ENCODE results near the gene KXD1. TPM values are rescaled to one million over a fixed set of nuclear protein-coding genes. Genes with fewer than 3 reads are reported as not detected.
"Not testable (repeated sequence)": the region's sequence is repeated elsewhere in the genome, so short reads cannot be mapped to it uniquely, and the experiment has no call there.

Gene KXD1, protein sequence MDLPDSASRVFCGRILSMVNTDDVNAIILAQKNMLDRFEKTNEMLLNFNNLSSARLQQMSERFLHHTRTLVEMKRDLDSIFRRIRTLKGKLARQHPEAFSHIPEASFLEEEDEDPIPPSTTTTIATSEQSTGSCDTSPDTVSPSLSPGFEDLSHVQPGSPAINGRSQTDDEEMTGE
- 77.3 TPM for polyA plus RNA-seq (ENCODE audit: insufficient read length)

DNA sequence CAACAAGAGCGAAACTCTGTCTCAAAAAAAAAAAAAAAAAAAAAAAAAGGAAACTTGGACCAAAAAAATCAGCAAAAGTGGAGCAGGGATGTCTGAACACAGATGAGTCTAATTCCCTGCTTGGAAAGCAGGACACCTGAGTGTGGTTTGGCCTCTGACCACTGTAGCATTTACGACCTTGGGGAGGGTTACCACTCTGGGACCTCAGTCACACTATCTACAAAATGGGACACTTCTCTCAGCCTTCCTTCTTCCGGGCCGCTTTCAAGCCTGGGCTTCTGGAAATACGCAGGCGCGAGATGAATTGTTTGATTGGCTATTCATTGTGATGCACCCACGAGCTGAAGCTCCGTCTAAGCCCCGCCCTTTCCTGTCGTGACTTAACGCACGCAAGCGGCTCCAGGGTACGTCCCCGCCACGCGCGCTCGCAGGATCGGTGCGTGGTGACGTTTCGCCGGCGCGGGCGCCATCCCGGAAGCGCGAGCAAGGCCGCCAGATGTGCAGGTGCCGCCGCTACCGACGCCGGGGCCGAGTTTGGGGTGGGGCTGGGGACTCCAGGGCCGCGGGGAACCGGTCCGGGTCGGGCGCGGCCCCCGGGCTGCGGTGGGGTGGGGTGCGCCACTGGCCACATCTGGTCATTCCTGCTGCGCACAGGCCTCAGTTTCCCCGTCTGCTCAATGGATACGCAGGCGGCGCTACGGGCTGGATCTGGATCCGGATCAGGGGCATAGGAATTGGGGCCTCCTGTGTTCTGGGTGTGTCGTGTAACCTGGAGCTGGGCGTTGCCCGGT is at the start of gene KXD1:
Gene KXD1 (plus strand): TSS at position 460 of the 791 bp plus-strand sequence. CDS start 4,187 bp downstream, outside the sequence.
- DNase-seq, result peak; percentile 97

DNA sequence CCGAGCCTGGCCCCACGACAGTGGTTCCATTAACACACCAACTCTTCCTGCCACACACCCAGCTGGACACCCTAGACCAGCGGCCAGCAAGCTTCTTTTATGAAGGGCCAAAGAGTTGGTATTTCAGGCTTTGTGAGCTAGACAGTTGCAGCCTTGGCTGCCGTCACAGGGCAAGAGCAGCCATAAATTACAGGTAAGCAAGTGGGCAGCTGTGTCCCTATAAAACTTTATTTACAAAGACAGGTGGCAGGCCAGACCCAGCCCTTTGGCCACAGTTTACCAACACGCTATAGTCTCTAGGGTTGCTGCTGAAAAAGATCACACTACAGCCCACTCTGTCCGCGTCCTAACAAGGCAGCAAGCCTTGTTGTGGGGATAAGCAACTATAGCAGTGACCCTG is 49.1 kb upstream of the KXD1 start:
- DNase-seq, result no peak

DNA sequence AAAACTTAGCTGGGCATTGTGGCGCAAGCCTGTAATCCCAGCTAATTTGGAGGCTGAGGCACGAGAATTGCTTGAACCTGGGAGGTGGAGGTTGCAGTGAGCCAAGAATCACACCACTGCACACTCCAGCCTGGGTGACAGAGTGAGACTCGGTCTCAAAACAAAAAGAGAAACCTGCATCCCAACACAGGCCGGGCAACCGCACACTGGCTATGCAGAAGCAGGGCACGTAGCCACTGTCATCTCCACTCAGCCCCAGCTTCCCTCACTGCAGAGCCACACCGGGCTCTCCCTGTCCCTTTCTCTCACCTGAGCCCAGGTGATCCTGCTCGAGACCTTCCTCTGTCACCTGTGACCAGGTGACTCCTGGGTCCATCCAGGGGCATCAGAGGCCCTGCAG is 47.5 kb upstream of the KXD1 start:
- DNase-seq, result no peak

DNA sequence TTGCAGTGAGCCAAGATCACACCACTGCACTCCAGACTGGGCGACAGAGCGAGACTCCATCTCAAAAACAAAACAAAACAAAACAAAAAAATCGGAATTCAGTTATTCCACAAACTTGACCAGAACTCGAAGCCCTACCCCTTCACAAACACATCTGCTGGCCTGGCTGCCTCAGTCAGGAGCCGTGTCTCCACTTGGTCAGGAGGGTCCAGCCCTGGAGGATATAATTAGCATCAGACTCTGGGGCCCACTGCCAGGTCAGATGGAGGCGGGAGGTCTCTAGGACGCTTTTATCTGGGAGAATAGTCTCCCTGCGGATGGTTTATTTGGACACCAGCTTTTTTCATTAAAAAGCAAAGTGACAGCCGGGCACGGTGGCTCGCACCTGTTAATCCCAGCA is 43.8 kb upstream of the KXD1 start:
- DNase-seq, result no peak

DNA sequence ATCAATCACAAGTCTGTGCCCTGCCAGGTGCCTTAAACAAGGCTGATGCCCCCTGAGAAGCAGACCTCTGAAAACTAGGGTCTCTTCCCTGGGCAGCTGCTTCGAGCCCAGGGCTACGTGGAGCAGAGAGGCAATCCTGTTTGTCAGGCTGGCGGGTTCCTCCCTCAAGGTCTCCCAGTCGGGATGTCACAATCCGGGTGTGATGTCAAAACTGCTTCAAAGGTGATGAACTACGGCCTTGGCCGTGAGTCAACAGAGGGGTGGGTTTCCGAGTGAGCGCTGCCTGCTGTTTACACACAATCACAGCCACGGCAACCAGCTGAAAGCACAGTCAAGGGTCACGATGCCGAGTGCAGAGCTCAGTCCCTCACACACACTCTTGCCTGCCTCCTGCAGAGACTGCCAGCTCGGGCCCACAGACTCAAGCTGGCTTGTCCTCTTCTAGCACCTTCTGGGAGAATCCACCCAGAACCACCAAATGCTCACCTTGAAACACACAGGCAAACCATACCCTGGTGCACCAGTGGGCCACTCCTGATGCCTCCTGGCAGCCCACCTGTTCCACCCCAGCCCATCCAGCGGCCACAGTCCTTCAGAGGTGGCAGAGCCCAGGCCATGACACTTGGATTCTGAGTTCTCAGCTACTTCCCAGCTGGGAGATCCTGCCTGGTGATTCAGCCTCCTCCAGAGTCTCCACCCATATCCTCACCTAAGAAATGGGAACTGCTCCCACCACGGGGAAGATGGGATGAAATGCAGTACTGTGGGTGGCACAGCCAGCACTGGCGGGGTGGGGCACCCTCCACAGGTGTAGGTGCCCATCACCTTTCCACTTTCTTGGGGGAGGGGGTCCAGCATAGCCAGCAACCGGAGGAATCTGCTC is 42.6 kb upstream of the KXD1 start:
- no peak for DNase-seq

DNA sequence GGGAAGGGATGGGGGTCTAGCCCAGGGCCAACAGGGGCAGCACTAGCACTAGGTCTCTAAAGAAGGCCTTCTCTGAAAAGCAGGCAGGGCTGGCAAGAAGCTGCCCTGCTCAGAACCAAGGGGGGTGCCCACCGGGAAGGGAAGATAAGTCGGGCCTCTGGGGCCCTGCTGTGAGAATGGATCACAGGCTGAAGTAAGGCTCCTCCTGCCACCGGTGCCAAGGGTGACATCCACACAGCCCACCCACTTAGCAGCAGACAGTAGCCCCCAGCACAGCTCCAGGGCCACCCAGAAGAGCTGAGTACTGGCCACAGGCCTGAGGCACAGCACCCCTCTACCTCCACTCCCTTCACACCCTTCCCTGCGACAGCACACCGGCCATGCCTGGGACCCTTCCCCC is 41.7 kb upstream of the KXD1 start:
- DNase-seq, result no peak

DNA sequence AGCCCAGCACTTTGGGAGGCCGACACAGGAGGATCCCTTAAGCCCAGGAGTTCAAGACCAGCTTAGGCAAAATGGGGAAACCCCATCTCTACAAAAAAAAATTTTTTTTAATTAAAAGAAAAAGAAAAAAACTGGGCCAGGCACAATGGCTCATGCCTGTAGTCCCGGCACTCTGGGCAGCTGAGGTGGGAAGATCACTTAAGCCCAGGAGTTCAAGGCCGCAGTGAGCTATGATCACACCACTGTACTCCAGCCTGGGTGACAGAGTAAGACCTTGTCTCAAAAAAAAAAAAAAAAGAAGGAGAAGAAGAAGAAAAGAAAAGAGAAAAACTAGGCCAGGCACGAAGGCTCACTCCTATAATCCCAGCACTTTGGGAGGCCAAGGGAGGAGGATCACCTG is 40.1 kb upstream of the KXD1 start:
- no peak for DNase-seq

DNA sequence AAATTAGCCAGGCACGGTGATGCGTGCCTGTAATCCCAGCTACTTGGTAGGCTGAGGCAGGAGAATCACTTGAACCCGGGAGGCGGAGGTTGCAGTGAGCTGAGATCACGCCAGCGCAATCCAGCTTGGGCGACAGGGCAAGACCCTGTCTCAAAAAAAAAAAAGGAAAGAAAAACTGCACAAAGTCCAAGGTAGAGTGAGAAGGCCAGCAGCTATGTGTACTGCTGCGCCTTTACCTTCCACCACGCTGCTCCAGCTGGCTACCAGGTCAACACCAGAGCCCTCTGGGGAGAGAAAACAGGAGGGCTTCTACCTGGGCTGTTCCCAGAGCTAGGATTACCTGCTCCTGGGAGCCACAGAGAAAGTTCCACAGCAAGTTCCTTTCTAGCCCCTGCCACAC is 39.0 kb upstream of the KXD1 start:
- no peak for DNase-seq

DNA sequence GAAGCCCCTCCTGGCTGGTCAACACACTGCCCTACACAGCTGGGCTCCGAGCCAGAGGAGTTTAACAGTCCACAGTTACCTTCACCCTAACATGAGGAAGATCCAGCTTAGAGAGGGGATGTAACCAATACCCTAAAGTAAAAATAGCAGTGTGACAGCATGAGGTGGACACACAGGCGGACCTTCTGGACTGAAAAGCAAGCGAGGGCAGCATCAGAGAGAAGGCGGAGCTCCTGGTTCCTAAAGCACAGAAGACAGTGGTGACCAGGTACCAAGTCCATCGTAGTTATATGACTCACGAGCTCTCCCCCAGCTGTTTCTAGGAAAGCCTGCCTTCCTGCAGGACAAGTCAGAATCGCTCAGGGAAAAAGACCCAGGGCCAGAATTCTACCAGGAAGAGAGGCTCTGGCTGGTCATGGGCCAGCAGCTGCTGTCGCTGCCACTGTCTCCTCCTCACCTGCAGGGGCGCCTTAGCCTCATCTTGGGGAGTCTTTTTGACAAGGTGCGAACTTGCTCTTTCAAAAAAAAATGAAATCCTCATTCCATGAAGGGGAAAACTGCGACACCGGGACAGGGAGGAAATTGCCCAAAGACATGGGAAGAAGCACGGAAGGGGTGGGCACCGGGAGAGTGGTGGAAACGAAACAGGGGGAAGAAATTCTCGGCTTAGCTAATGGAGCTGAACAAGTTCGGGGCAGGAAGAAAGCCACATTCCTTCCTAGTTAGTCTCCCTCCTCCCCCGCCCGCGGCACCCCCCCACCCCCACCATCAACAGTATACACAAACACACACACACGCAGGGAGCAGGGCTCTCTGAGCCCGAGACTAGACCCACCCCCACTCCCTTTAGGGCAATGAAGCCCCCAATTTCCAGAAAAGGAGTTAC is 37.5 kb upstream of the KXD1 start:
- peak; percentile 66 for DNase-seq

DNA sequence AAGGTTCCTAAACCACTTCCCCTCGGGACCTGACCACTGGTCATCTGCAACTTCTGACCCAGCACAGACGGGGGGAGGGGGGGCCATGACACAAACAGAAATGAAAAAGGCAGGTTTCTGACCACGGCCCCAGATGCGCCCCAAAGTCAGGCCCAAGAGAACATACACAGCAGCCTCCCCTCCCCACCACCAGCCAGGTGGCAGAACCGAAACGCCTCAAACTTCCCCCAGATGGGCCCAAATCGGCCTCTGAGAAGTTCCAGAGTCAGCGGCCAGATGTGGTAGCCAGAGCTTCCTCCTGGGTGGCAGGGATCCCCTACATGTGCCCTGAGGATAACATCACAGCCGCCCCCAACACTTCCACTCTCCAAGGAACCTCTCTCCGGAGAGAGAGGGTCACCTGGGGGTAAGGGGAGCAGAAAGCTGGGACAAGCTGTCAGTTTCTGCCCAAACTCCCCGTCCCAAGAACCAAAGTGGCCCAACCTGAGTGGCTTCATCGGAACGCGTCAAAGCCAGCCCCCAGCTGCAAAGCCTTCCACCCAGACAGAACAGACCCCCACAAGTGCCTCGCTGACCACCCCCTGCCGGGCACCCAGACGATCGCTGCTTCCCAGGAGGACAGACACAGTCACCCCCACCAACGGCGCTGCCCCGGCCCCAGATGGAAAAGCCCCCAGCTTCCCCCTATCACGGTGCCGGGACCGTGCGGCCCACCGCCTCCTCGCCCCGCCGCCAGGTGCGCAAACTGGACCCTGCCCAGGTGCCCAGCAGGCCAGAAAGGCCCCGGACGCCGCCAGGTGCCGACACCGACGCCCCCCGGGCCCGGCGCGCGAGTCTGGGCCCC is 36.6 kb upstream of the KXD1 start:
- DNase-seq, result no peak

DNA sequence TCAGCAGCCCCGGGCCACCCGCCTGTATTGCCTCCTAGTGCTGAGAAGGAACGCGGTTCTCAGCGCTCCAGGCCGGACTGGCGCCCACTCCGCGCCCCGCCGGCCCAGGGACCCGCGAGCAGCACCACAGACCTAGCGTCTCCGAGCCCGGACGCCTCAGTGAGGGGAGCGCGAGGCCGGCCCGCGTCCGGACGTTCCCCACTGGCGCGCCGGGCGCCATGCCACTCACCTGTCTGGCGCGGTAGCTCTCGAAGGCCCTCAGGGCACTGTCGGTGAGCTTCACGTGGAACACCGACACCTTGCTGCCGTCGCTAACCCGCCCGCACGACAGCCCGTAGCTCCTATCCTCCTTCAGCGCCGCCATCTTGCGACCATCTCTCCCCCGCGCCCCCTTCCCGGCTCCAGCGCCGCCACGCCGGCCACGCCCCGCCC is 36.0 kb upstream of the KXD1 start, which contains the start of gene ELL:
Gene ELL (minus strand): TSS at position 379 of the 432 bp plus-strand sequence. CDS start 15 bp downstream, at position 364.
- DNase-seq, result no peak

DNA sequence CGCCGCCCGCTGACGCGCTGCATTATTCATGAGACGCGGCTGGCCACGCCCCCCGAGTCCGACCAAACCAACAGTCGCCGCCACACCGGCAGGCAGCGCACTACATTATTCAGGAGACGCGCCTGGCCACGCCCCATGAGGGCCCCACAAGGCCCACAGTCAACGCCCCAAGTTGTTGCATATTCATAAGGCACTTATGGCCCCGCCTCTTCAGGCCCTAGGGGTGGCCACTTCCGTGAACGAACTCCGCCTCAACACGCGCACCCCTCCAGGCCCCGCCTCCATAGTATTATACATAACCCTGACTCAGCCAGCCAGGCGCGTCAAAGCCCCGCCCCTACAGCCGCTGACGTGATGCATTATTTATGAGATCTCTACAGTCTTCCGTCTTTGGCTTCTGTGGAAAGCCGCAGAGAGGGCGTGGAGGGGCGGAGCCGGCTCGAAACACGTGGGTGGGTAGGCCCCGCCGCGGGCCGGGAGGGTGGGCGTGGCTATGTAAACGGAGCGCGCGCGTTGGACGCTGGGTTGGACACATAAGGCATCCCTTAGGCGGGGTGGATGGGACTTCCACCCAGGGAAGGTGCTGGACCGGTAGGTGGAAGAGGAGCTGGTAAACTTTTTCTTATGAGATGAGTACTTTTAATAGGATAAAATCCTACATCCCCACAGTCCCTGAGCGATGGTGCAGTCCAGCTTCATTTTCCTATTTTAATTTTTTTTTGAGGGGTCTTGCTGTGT is 35.4 kb upstream of the KXD1 start:
- peak; percentile 100 for DNase-seq

DNA sequence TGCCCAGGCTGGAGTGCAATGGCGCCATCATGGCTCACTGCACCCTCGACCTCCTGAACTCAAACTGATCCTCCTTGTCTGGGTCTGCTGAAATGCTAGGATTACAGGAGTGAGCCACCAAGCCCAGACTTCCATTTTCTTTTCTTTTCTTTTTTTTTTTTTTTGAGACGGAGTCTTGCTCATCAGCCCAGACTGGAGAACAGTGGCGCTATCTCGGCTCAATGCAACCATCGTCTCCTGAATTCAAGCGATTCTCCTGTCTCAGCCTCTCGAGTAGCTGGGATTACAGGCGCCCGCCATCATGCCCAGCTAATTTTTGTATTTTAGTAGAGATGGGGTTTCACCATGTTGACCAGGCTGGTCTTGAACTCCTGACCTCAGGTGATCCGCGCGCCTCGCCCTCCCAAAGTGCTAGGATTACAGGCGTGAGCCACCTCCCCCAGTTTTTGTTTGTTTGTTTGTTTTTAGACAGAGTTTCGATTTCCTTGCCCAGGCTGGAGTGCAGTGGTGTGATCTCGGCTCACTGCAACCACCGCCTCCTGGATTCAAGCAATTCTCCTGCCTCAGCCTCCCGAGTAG is 34.7 kb upstream of the KXD1 start:
- not testable (repeated sequence) for DNase-seq

DNA sequence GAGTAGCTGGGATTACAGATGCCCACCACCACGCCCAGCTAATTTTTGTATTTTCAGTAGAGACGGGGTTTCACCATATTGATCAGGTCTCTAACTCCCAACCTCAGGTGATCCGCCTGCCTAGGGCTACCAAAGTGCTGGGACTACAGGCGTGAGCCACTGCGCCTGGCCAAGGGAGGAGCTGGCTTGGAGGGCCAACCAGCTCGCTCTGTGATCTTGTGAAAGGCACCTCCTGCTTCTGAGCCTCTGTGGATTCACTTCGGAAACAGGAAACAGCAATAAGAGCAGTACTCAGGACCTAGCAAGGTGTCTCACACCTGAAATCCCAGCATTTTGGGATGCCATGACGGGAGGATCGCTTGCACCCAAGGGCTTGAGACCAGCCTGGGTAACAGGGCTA is 33.8 kb upstream of the KXD1 start:
- DNase-seq, result no peak

DNA sequence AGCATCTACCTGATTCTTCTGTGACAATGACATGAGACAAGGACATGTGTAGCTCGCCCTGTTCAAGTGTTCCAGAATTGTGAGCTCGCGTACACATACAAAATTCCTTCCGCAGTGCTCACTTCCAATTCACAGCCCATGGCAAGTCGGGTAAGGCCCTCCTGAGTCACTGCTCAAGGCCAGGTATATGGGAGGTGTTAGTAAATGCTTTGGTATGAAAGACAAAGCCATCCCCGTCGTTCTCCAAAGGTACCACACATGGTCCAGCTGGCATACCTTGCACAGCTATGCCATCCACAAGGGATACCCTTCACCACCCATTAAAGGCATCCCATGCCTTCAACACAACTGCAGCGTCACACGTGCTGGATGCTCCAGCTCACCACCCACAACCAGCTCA is 31.4 kb upstream of the KXD1 start:
- no peak for DNase-seq

DNA sequence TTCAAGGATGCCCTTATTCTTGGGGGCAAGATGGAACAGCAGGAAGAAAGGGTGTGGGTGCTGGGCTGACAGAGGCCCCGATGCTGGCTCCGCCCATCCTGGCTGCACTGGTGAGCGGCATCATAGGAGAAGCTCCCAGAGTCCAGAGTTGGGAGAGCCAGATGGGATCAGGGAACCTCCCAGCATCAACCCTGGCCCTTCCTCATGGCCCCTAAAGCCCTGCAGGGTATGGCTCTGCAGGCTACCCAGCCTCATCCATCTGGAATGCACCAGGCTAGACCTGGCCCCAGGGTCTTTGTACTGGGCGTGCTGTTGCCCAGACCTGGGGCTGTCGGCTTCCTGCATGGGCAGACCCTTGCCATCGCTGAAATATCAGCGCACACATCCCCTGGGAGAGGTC is 27.9 kb upstream of the KXD1 start:
- DNase-seq, result no peak

DNA sequence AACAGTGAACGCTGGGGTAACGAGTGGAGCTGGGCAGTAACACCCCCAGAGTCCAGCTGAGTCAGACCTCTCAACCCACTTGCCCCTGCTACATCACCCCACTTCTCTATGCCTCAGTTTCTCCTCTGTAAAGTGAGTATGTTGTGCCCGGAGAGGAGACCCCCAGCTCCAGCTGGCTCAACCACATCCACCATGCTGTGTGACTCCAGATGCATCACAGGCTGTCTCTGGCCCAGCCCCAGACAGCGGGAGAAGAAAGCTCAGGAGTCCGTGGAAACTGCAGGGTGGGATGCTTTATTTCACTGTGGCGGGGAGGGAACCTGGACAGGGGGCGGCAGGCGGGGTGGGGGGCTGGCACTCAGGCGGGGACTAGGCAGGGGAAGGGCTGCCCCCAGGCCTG is 26.2 kb upstream of the KXD1 start:
- DNase-seq, result no peak

DNA sequence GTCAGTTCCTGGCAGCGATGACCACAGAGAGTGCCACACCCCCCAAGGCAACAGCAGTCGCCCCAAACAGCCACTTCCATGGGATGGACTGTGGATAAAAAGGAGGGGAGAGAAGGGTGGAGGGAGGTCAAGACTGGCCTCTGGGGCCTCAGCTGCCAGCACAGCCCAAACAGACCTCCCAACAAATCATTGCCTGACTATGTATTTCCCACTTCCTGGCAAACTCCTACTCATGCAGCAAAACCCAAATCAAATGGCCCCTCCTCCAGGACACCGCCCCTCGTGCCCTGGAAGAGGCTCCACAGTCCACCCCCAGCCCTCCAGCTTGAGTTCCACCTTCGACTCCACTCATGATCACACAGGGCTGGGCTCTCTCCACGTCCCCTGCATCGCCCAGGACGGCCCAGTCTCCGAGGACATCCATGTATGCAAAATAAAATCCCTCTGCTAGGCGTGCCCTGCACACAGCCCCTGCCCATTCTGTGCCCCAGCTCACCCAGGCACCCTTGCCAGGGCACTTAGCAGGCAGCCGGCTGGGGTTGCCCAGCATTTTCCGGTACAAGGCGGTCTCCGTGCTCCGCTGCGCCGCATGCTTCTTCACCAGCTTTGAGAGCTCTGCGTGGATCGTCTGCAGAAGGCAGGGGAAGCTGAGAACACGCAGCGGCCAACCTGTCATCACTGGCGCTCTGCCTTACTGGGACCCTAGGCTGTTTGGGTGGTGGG is 25.3 kb upstream of the KXD1 start:
- no peak for DNase-seq

DNA sequence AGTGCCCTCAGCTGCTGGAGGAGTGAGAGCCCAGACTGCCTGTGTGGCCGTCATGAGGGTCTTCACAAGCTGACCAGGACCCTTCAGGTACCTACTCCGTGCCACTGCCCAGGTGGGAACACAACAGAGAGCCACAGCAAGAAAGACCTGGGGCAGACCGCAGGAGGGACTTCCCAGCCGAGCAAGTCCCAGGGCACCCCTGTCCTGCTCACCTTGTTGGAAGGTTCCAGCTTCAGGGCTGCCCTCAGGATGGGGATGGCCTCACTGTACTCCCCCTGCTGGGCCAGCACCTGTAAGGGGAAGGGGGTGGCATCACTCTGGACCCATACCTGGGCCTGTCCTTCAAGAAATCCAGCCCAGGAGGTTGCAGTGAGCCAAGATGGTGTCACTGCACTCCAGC is 24.6 kb upstream of the KXD1 start:
- DNase-seq, result no peak
